IPS-NIHi11 (cell line): Measurements from ENCODE around the gene TSPAN5.
"Not testable (repeated sequence)": the region's sequence is repeated elsewhere in the genome, so short reads cannot be mapped to it uniquely, and the experiment has no call there.

Source experiments
- DNase-seq: peaks from one replicate; pipeline ENCODE4 v3.0.0; 2012; ENCODE audit warnings: mixed read lengths, low spot score

TSPAN5 gene

DNA sequence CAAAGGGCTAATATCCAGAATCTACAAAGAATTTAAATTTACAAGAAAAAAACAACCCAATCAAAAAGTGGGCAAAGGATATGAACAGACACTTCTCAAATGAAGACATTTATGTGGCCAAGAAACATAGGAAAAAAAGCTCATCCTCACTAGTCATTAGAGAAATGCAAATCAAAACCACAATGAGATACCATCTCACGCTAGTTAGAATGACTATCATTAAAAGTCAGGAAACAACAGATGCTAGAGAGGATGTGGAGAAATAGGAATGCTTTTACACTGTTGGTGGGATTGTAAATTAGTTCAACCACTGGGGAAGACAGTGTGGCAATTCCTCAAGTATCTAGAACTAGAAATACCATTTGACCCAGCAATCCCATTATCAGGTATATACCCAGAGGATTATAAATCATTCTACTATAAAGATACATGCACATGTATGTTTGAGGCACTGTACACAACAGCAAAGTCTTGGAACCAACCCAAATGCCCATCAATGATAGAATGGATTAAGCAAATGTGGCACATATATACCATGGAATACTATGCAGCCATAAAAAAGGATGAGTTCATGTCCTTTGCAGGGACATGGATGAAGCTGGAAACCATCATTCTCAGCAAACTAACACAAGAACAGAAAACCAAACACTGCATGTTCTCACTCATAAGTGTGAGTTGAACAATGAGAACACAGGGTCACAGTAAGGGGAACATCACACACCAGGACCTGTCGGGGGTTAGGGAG lies 197.1 kb downstream of the TSPAN5 start:
- not testable (repeated sequence) for DNase-seq

GRCh38 chr4:98457422-98457821 lies 201.0 kb downstream of the TSPAN5 start:
- DNase-seq, result not testable (repeated sequence)

DNA sequence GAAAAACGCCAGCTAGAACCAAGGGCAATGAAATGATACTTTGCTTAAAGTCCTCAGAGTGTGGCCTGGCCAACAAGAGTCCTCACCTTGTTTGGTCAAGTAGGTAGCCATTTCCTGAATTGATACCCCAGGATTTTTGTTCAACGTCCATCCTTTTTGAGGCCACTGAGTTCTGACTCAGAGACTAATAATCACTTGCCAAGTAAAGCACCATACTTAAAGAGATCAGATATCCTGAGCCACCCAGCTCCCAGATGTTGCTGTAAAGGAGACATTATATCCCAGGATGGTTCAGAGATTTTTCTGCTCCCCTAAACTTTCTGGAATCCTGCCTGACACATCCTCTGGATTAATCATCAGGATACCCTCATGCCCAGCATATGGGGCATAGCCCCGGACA lies 206.3 kb downstream of the TSPAN5 start:
- no peak for DNase-seq

DNA sequence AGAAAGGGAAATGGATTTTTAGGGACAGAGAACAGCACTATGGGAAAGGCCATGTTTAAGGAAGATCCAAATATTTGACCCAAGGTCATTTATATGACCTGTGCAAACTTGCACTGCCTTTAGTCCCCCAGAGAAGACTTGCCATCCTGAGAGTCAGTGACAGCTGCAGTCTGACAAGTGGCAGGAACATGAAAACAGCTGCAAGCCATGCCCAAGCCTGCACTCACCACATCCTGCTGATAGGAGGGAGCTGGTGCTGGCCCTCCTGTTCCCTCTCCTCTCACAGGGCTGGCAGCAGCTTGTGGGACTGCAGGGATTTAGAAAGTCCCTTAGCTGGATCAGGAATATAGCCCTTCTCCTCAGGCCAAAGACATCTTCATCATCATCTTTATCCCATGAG lies 209.5 kb downstream of the TSPAN5 start:
- no peak for DNase-seq

DNA sequence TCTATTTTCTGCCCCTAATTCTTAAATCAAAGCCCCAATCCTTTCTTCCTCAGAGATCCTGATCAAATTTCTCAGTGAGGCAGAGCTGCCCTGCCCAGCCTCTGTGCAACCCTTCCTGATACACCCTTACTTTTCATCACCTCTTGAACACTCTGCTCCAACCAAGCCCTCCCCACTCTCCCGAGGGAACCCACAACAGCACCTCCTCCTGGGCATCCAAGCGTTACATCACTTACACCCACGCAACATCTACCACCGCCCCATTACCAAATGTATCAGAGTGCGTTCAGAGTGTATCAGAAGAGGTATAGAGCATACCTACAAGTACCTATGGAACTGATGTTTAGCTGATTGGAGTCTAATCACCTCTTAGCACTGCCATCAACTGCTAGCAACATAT lies 210.8 kb downstream of the TSPAN5 start:
- peak; percentile 35 for DNase-seq

GRCh38 chr4:98446499-98447375 lies 211.7 kb downstream of the TSPAN5 start:
- DNase-seq, result no peak

- no peak for DNase-seq
These were observed 214.0 kb downstream of the TSPAN5 start for GRCh38 chr4:98444371-98444770.

DNA sequence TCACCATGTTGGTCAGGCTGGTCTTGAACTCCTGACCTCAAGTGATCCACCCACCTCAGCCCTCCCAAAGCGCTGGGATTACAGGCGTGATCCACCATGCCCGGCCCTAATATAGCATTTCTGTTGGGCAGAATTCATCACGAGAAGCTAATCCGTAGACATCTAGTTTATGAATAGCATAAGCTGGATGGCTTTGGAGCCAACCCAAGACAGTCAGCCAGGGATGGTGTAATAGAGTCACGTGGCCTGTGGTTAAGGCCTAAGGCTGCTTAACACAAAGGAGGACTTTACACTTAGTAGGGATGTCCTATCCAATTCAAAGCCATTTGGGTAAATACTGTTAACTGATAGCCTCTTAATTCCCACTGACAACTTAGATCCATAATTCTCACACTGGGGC lies 223.6 kb downstream of the TSPAN5 start:
- DNase-seq, result no peak

- DNase-seq, result no peak
These were observed 224.7 kb downstream of the TSPAN5 start for GRCh38 chr4:98433691-98434090.

- no peak for DNase-seq
These were observed 227.6 kb downstream of the TSPAN5 start for GRCh38 chr4:98430708-98431403.

GRCh38 chr4:98423009-98423408 lies 235.4 kb downstream of the TSPAN5 start:
- no peak for DNase-seq

DNA sequence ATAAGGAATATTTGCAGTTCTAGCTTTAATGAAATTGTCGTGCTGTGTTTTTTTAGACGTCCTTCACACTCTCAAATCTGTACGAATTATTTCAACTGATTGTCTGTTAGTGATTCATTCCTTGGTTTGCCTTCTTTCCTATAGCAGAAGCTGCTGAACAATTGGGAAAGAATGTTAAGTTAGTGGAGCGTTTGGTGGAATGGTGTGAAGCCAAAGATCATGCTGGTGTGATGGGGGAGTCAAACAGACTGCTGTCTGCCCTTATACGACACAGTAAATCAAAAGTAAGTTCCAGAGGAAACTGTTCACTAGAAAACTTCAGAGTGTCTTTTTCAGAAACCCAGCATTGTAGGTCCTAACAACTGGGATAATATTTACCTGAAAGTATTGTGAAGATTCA lies 237.3 kb downstream of the TSPAN5 start:
- no peak for DNase-seq
